B cell (primary cell): ENCODE measurements around the gene MAP7. TPM values are rescaled to one million over a fixed set of nuclear protein-coding genes. Genes with fewer than 3 reads are reported as not detected.

Source experiments
- ATAC-seq: fragments of 200-7000 bp; cut with Tn5 transposase; one replicate; pipeline ENCODE4 v1.10.0; 2021; ENCODE audit warnings: low read depth, mild to moderate bottlenecking, moderate number of reproducible peaks, moderate library complexity
- CTCF ChIA-PET: fragments of 350-600 bp; sonication (Branson Sonifier 250); formaldehyde crosslinking; loops from one replicate; lab custom pipeline; 2021; ENCODE audit warnings: antibody characterized with exemption, inconsistent platforms; lab: Charles Lee
- POLR2A ChIA-PET: fragments of 350-600 bp; sonication (Branson Sonifier 250); formaldehyde crosslinking; loops from one replicate; lab custom pipeline; 2021; ENCODE audit warnings: antibody characterized with exemption; lab: Charles Lee
- DNase-seq: peaks from one replicate; pipeline ENCODE4 v3.0.0; 2013
- H2AFZ ChIP-seq: 2 replicates; pipeline ENCODE4 v1.6.1; 2012; ENCODE audit warnings: mild to moderate bottlenecking, low read depth, low read length; ENCODE audit not compliant: insufficient read depth, poor library complexity, severe bottlenecking
- H3K27ac ChIP-seq, 2 donors: 1 replicate in 1 of 2; 2 replicates in 1 of 2; pipeline ENCODE4 v1.5.1; 2012 to 2013; ENCODE audit warnings: low read length in 2 of 2, mild to moderate bottlenecking in 2 of 2, moderate library complexity in 1 of 2
- H3K27me3 ChIP-seq, 4 experiments: fragments of 200-600 bp in 1 of 4; sonication (generic) in 1 of 4; replicated peaks in 1 of 4; 1 replicate in 2 of 4; 2 replicates in 2 of 4; pipeline versions ENCODE4 v1.6.1 to v1.7.0; 2013 to 2016; ENCODE audit warnings: low read length in 3 of 4, mild to moderate bottlenecking in 2 of 4, mixed read lengths in 1 of 4, moderate library complexity in 1 of 4; ENCODE audit not compliant: insufficient read depth in 4 of 4, control insufficient read depth in 3 of 4; ENCODE audit errors: control extremely low read depth in 1 of 4
- H3K36me3 ChIP-seq, 2 experiments: replicated peaks in 1 of 2; 1 replicate in 1 of 2; 2 replicates in 1 of 2; pipeline versions ENCODE4 v1.6.1 to v1.7.1; 2013; ENCODE audit warnings: low read length in 1 of 2; ENCODE audit not compliant: insufficient read depth in 2 of 2, control insufficient read depth in 1 of 2; ENCODE audit errors: control extremely low read depth in 1 of 2, extremely low read depth in 1 of 2
- H3K4me1 ChIP-seq, 2 donors: fragments of 200-600 bp in 1 of 2; sonication (generic) in 1 of 2; 1 replicate in 1 of 2; 2 replicates in 1 of 2; pipeline versions ENCODE4 v1.5.1 to v1.6.1; 2013 to 2017; ENCODE audit warnings: low read length in 2 of 2; ENCODE audit not compliant: control insufficient read depth in 2 of 2, insufficient read depth in 2 of 2
- H3K4me2 ChIP-seq: replicated peaks from 2 replicates; pipeline ENCODE3; 2012; ENCODE audit warnings: mild to moderate bottlenecking, low read depth, low read length; ENCODE audit not compliant: poor library complexity, severe bottlenecking
- H3K4me3 ChIP-seq, 5 experiments: fragments of 200-600 bp in 1 of 5; sonication (generic) in 1 of 5; 1 replicate in 3 of 5; 2 replicates in 2 of 5; pipeline versions ENCODE4 v1.5.1 to v1.7.0; 2011 to 2016; ENCODE audit warnings: low read length in 4 of 5, mild to moderate bottlenecking in 4 of 5, low read depth in 2 of 5, control low read depth in 1 of 5, moderate library complexity in 1 of 5; ENCODE audit not compliant: insufficient read depth in 1 of 5; ENCODE audit errors: control extremely low read depth in 1 of 5, extremely low read depth in 1 of 5
- H3K79me2 ChIP-seq: fragments of 200-600 bp; sonication (generic); one replicate; pipeline ENCODE4 v1.6.0; 2016; ENCODE audit warnings: low read length; ENCODE audit not compliant: control insufficient read depth, insufficient read depth
- H3K9ac ChIP-seq: fragments of 200-600 bp; sonication (generic); 2 replicates; pipeline ENCODE4 v1.6.1; 2017; ENCODE audit warnings: mild to moderate bottlenecking, low read length, moderate library complexity
- H3K9me3 ChIP-seq, 3 donors: one replicate each; pipeline versions ENCODE4 v1.6.1 to v1.7.1; 2013; ENCODE audit warnings: low read length in 2 of 3; ENCODE audit not compliant: control insufficient read depth in 2 of 3, insufficient read depth in 1 of 3; ENCODE audit errors: control extremely low read depth in 1 of 3
- H4K20me1 ChIP-seq: 2 replicates; pipeline ENCODE4 v1.6.0; 2012; ENCODE audit warnings: mild to moderate bottlenecking, low read length; ENCODE audit not compliant: insufficient read depth, control insufficient read depth, poor library complexity, severe bottlenecking
- H3K27ac Mint-ChIP-seq: one replicate; pipeline ENCODE4 v1.8.0; 2021; ENCODE audit warnings: mixed read lengths
- H3K27me3 Mint-ChIP-seq: one replicate; pipeline ENCODE4 v1.8.0; 2021; ENCODE audit warnings: mixed read lengths
- H3K4me1 Mint-ChIP-seq: one replicate; pipeline ENCODE4 v1.8.0; 2021; ENCODE audit warnings: mixed read lengths
- H3K4me3 Mint-ChIP-seq: one replicate; pipeline ENCODE4 v1.8.0; 2021; ENCODE audit warnings: mixed read lengths
- H3K9me3 Mint-ChIP-seq: one replicate; pipeline ENCODE4 v1.8.0; 2022; ENCODE audit warnings: mixed read lengths; ENCODE audit not compliant: insufficient read depth
- CTCF ChIP-seq: fragments of 200-600 bp; IDR thresholded peaks from one replicate; pipeline ENCODE4 v1.8.0; 2022; ENCODE audit warnings: antibody characterized with exemption, mild to moderate bottlenecking
- EZH2 ChIP-seq: IDR thresholded peaks from 2 replicates; pipeline ENCODE4 v1.6.1; 2012; ENCODE audit warnings: borderline replicate concordance, low read depth, mild to moderate bottlenecking, moderate library complexity, low read length; ENCODE audit not compliant: insufficient read depth, poor library complexity, severe bottlenecking
- WGBS: methylation state at CpG from one replicate; pipeline ENCODE4 v1.1.5; 2013; ENCODE audit warnings: missing lambda C conversion rate; ENCODE audit not compliant: insufficient coverage; 5-methylcytosine and 5-hydroxymethylcytosine counted together
- intact Hi-C: fragments of 100-400 bp; cut with micrococcal nuclease; formaldehyde crosslinking; loops from one replicate; pipeline ENCODE4 v1.10.0; 2022
- polyA plus RNA-seq: library from polyadenylated mRNA; depleted of rRNA; stranded (reverse); fragments of >200 nt; gene quantifications from 2 replicates; pipeline ENCODE4 v1.2.3, GENCODE V29; 2012
- total RNA-seq, 2 donors: library from RNA; stranded (reverse); fragments of 120-200 nt in 1 of 2; gene quantifications; 1 replicate in 1 of 2; 2 replicates in 1 of 2; pipeline versions ENCODE4 v1.2.3 to v1.2.4, GENCODE V29; 2013 to 2022

MAP7 gene
- total and polyA plus RNA-seq, 2 donors (not counting 1 experiment from before 2014, with no cell fraction given): 0.34 to 0.64 TPM

DNA sequence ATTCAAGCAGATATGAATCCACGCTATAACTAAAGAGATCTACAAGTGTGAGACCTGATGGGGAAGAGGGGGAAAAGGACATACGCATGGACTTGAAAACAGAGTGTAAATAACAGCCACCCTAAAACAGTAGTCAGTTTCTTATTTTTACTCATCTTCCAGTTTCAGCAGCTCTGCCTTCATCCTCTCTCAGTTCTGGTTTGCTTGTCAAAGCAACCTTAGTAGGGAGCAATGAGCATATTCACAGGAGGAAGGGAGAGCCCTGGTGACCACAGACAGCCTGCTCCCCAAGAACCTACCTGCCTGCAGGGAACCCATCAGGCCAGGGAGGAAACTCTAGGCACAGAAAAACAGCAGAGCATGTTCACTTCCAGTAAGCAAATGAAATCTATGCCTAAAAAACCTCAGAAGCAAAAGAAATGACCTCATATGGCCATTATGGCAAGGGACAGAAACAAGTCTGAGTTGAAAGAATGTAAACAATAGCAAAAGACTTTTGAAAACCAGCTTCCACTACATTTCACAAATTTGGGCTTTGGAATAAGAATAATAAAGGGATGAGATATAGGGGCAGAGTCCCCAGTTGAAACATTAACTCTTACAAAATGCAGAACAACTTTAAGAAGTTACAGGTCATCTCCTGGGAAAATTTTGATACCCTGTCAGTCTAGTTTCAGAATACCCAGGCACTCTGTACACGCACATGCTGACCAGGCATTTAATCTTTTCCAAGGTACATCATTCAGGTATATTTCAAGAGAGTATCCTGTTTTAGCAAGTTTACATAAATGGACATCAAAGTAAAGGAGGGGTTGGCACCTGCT lies 139.8 kb downstream of the MAP7 start:
- H2AFZ ChIP-seq: no peak overlapping the region
- H3K9me3 ChIP-seq: no peaks in the 10 kb centered on the region
- H3K4me3 ChIP-seq: no peak overlapping the region
- no peaks in the 10 kb centered on the region for H3K36me3 ChIP-seq
- no peaks in the 10 kb centered on the region for H3K27me3 ChIP-seq
- H3K79me2 ChIP-seq: no peaks in the 10 kb centered on the region
- no peak overlapping the region for H3K4me3 Mint-ChIP-seq
- peaks cover 0 to 2% of the 10 kb centered on the region in 2 donors for H3K4me1 ChIP-seq
- H4K20me1 ChIP-seq: no peaks in the 10 kb centered on the region
- TF ChIP-seq EZH2 (no peak), CTCF (no peak)
- H3K27ac Mint-ChIP-seq: no peak overlapping the region
- intact Hi-C loops: no loop called here
- no peak for DNase-seq
- H3K27ac ChIP-seq: no peak overlapping the region
- WGBS: no CpG with 5 or more reads among the region's 3 CpGs
- H3K9me3 Mint-ChIP-seq: no peaks in the 10 kb centered on the region
- POLR2A ChIA-PET: no interaction called here
- peaks cover 10% of the 10 kb centered on the region for H3K4me1 Mint-ChIP-seq
- peaks cover 18% of the 10 kb centered on the region for H3K27me3 Mint-ChIP-seq
- CTCF ChIA-PET: no interaction called here
- no peak overlapping the region for H3K9ac ChIP-seq
- ATAC-seq: no peak
- no peak overlapping the region for H3K4me2 ChIP-seq

GRCh38 chr6:136409597-136409996 lies 140.6 kb downstream of the MAP7 start:
- Histone ChIP-seq H3K9me3 (no peaks in the 10 kb centered on the region), H4K20me1 (no peaks in the 10 kb centered on the region), H3K79me2 (no peaks in the 10 kb centered on the region), H3K27me3 (no peaks in the 10 kb centered on the region), H3K4me1 (peaks cover 7 to 8% of the 10 kb centered on the region in 2 donors), H2AFZ (no peak overlapping the region), H3K9ac (no peak overlapping the region), H3K4me2 (no peak overlapping the region), H3K4me3 (no peak overlapping the region), H3K27ac (no peak overlapping the region), H3K36me3 (no peaks in the 10 kb centered on the region)
- Mint-ChIP-seq H3K27ac (no peak overlapping the region), H3K9me3 (no peaks in the 10 kb centered on the region), H3K4me1 (peaks cover 15% of the 10 kb centered on the region), H3K27me3 (peaks cover 22% of the 10 kb centered on the region), H3K4me3 (no peak overlapping the region)
- ChIA-PET POLR2A (no interaction called here), CTCF (no interaction called here)
- no CpG with 5 or more reads among the region's 1 CpG for WGBS
- intact Hi-C loops: no loop called here
- no peak for ATAC-seq
- TF ChIP-seq CTCF (no peak), EZH2 (no peak)
- DNase-seq: no peak
